Body of pancreas (tissue), 4 donors: ENCODE data around the gene UTP25.

Experiments used
- POLR2A ChIP-seq, 3 donors: fragments of 450-650 bp; IDR thresholded peaks; one replicate each; pipeline ENCODE4 v1.6.1; 2016; ENCODE audit warnings: antibody characterized with exemption in 3 of 3, mild to moderate bottlenecking in 2 of 3
- TF ChIP-seq, protein P1 (sequence below), 7 experiments: fragments of 450-650 bp in 4 of 7; fragments of 200-600 bp in 3 of 7; sonication (generic) in 3 of 7; IDR thresholded peaks; one replicate each; pipeline ENCODE4 v1.5.1; 2016 to 2019; ENCODE audit warnings: antibody characterized with exemption in 7 of 7

DNA sequence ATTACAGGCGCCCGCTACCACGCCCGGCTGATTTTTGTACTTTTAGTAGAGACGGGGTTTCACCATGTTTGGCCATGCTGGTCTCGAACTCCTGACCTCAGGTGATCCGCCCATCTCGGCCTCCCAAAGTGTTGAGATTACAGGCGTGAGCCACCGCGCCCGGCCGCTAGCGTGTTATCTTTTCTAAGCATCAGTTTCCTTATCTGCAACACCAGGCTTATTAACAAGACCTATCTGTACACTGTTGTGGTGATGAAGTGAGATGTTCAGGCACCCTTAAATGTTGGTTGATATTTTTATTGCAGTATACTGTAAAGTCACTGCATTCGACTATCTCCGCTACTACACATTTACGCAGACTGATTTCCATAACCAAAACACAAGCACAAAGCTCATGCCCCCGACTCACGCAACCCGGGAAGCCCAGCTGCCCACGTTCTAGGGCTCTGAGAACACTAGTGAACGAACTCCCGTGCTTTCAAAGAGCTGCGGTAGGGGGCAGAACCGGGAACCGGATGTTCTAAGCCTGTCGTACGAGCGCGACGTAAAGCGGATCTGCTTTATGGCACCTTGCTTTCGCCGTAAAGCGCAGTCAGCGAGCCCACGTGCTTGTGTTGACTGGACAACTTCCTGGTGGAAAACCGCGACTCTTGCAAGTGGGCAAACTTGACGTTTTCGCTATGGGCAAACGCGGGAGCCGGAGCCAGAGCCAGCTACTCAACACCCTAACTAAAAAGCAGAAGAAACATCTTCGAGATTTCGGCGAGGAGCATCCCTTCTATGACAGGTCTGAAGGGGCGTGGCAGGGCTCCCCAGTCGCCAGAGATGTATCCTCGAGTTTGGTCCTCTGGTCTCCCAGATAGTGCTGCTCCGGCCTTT is at the start of gene UTP25:
- TF ChIP-seq, protein P1, sequence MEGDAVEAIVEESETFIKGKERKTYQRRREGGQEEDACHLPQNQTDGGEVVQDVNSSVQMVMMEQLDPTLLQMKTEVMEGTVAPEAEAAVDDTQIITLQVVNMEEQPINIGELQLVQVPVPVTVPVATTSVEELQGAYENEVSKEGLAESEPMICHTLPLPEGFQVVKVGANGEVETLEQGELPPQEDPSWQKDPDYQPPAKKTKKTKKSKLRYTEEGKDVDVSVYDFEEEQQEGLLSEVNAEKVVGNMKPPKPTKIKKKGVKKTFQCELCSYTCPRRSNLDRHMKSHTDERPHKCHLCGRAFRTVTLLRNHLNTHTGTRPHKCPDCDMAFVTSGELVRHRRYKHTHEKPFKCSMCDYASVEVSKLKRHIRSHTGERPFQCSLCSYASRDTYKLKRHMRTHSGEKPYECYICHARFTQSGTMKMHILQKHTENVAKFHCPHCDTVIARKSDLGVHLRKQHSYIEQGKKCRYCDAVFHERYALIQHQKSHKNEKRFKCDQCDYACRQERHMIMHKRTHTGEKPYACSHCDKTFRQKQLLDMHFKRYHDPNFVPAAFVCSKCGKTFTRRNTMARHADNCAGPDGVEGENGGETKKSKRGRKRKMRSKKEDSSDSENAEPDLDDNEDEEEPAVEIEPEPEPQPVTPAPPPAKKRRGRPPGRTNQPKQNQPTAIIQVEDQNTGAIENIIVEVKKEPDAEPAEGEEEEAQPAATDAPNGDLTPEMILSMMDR (IDR thresholded peaks at IDR 0.05), result peak; percentile 37 to 91 (median 80)
- peak in 2 of 3 donors; percentile 74 to 83 for TF ChIP-seq POLR2A (IDR thresholded peaks at IDR 0.05)
